AML-193 (cell line): ENCODE measurements around the gene SF3B2.
"Not testable (repeated sequence)": the region's sequence is repeated elsewhere in the genome, so short reads cannot be mapped to it uniquely, and the experiment has no call there.

Source experiments
- DNase-seq, 2 experiments: peaks; one replicate each; lab custom pipeline; 2025; lab: John Stamatoyannopoulos, UW

Gene SF3B2

GRCh38 chr11:66015936-66016792, 36.0 kb upstream of the SF3B2 start:
- no peak for DNase-seq

DNA sequence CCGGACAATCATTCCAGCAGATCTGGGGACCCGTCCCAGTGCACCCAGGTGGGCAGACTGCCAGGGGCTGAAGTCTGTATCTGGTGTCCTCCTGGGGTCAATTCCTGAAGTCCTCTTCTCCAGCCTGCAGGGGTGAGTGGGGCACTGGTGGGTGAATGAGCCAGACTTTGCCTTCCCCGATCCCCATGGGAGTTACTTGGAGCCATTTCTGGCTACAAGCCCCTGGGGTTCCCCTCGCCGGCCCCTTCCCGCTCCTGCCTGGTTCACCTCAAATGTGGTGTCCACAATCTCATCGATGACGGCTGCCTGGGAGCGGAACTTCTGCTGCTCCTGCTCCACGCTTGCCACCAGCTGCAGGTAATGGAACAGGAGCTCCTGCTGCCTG, 35.4 kb upstream of the SF3B2 start:
- DNase-seq, result no peak

DNA sequence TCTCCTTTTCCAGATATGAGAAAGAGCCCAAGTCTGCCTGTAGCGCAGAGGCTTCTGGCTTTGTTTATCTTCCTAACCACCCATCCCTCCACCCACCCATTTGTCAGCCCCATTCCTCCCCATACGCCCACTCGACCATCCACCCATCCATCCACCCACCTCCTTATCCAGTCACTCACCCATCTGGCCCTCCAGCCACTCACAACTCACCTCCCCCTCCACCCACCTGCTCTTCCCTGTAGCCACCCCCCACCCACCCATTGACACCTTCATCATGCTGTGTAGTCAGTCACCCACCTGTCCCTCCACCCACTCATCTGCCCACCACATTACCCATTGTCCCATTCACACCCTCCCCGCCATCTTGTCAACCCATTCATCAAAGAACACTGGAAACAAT, 34.8 kb upstream of the SF3B2 start:
- DNase-seq, result no peak

DNA sequence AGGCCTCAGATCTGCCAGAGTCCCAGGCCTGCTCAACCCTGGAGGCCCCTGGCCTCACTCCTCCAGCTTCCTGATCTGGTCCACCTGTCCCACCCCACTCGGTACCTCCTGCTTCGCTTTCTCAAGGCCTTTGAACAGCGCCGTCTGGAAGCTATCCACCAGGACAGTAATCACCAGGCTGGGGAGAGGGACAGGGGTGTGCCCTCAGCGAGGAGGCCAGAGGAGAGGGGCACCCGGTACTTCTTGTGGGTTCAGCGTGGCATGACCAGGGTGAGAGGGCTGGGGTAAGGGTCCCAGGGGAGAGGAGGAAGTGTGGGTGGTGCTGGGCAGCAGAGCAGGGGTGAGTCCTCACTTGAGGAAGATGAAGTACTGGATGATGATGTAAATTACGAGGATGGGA, 32.0 kb upstream of the SF3B2 start:
- DNase-seq, result no peak

DNA sequence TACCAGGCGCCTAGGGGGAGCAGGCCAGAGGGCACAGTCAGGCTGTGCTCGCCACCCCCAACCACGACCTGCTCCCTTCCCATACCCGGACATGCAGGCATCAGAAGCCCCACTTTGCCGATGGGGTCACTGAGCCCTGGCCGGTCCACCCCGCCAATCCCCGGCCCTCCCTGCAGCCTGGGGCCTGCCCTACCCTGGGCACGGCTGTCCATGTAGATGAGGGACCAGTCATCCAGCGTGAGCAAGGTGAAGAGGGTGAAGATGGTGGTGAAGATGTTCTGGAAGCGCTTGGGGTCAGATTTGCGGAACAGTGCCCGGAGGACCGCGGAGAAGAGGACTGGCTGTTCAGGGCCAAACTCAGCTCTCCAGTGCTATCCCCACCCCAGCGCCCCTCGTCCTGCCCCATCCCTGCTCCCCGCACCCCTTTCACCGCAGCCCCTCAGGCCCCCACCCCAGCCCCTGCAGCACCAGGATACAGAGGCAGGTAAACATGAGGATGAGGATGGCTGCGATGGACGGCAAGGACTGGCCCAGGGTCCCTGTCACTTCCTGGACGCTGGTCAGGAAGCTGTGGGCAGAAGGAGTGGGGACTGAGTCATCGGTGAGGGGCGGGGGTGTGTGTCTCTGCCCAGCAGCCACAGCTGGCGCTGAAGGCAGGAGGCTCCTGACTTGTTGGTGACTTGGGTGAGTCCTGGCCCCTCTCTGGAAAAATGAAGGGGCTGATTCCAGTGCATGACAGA, 31.4 kb upstream of the SF3B2 start:
- peak; percentile 77 to 81 for DNase-seq

GRCh38 chr11:66022401-66023185, 29.6 kb upstream of the SF3B2 start:
- DNase-seq, result peak; percentile 40 to 48

- not testable (repeated sequence) for DNase-seq
Measured at GRCh38 chr11:66023186-66023440, 29.1 kb upstream of the SF3B2 start.

GRCh38 chr11:66026017-66026529, 26.1 kb upstream of the SF3B2 start, which contains the start of gene CATSPER1:
CATSPER1 (minus strand) TSS chr11:66026479; CDS start chr11:66026379, 100 bp downstream.
- no peak for DNase-seq

DNA sequence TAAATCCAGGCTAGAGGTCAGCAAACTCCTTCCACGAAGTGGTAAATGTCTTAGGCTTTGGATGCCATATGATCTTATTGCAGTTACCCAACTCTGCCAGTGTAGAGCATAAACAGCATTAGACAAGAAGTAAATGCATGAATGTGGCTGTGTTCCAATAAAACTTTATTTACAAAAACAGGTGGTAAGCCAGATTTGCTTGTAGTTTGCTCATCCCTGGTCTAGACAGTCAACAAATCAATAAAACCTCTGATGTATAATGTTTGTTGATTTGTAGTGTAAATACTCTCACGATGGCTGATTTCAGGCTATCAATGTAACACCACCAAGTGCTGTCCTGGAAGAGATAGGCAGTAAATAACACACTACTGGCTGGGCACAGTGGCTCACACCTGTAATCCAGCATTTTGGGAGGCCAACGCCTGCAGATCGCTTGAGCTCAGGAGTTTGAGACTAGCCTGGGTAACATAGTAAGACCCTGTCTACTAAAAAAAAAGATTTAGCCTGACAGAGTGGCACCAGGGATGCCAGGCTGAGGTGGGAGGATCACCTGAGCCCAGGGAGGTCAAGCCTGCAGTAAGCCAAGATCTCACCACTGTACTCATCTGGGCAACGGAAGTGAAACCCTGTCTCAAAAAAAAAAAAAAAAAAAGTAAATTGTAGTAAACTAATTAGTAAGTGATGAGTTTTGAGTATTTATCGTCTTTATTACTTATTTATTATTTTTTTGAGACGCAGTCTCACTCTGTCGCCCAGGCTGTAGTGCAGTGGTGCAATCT, 19.0 kb upstream of the SF3B2 start:
- no peak for DNase-seq

GRCh38 chr11:66035653-66036333, 16.4 kb upstream of the SF3B2 start:
- no peak for DNase-seq

- DNase-seq, result no peak
Measured at GRCh38 chr11:66036334-66036710, 15.8 kb upstream of the SF3B2 start.

- DNase-seq, result no peak
Measured at GRCh38 chr11:66037327-66037726, 14.8 kb upstream of the SF3B2 start.

- DNase-seq, result no peak
Measured at GRCh38 chr11:66039765-66040164, 12.4 kb upstream of the SF3B2 start.

DNA sequence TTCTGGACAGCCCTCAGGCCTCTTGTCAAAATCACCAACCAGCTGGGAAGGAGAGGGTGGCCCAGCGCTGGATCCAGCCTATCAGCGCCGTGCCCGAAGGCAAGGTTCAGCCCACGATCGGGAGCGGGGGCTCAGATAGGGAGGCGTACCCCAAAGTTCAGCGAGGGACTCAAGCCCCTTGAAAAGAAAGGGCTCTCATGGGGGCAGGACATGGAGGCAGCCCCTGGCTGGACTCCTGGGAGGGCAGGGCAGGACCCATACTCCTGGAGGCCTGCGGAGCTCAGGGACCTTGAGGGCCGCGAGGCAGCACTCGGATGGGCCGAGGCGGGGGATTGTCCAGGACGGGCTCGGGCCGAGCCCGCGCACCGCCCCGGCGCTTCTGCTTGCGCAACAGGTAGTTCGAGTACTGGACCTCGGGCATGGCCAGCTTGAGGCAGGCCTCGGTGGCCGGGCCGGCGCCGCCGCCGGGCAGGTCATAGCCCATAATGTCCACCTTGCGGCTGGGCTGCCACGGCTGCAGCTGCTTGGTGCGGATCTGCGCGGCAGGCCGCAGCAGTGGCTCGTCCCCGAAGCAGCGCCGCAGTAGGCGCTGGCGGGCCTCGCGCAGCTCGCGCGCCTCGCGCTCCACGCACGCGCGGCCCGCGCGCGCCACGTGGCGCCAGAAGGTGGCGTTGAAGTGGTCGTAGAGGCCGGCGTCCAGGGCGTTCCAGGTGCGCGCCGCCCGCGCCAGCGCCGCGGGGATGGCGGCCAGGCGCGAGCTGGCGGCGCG, 9.8 kb upstream of the SF3B2 start:
- DNase-seq, result no peak

DNA sequence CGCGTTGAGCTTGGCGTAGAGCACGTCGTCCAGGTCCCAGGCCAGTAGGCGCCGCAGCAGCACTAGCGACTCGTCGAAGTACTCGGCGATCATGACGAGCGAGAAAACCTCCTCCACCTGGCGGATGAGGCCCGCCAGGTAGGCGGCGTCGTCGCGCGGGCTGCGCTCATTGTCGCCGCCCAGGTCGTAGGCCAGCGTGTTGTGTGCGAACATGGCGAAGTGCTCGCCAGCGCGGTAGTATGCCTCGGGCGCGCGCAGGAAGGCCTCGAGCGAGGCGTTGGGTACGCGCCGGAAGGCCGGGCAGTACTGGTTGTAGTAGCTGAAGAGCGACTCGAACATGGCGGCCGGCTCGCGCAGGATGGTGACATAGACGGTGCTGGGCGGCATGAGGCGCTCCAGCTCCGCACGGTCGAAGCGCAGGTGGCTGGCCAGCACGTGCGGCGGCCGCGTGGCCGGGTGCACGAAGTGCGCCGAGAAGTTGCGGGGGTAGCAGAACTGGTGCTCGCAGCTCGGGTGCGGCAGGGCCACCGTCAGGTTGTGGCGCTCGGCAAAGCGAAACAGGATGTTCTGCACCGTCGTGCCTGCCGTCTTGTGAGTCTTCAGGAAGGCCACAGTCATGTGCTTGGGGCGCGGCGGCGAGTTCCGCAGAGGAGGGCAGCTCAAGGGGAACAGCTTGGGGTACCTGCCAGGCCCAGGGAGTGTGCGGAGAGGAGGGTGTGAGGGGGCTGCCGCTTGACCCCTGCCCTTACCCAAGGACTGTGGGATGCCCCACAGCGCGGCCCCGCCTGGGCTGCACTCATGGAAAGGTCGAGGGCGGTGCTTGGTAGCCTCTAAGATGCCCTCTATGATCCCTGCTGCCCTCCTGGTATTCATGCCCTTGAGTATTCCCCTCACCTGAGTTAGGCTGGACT, 8.9 kb upstream of the SF3B2 start:
- DNase-seq, result no peak

- no peak for DNase-seq
Measured at GRCh38 chr11:66044757-66045156, 7.4 kb upstream of the SF3B2 start.

- DNase-seq, result peak; percentile 46 to 70
Measured at GRCh38 chr11:66045177-66045639, 7.0 kb upstream of the SF3B2 start.

GRCh38 chr11:66046901-66047300, 5.3 kb upstream of the SF3B2 start:
- no peak for DNase-seq
